B cell (primary cell): ENCODE results near the gene LZTFL1. TPM values are rescaled to one million over a fixed set of nuclear protein-coding genes. Genes with fewer than 3 reads are reported as not detected.

ENCODE experiments used
- ATAC-seq: fragments of 200-7000 bp; cut with Tn5 transposase; one replicate; pipeline ENCODE4 v1.10.0; 2021; ENCODE audit warnings: low read depth, mild to moderate bottlenecking, moderate number of reproducible peaks, moderate library complexity
- CTCF ChIA-PET: fragments of 350-600 bp; sonication (Branson Sonifier 250); formaldehyde crosslinking; loops from one replicate; lab custom pipeline; 2021; ENCODE audit warnings: antibody characterized with exemption, inconsistent platforms; lab: Charles Lee
- POLR2A ChIA-PET: fragments of 350-600 bp; sonication (Branson Sonifier 250); formaldehyde crosslinking; loops from one replicate; lab custom pipeline; 2021; ENCODE audit warnings: antibody characterized with exemption; lab: Charles Lee
- DNase-seq: peaks from one replicate; pipeline ENCODE4 v3.0.0; 2013
- H2AFZ ChIP-seq: 2 replicates; pipeline ENCODE4 v1.6.1; 2012; ENCODE audit warnings: mild to moderate bottlenecking, low read depth, low read length; ENCODE audit not compliant: insufficient read depth, poor library complexity, severe bottlenecking
- H3K27ac ChIP-seq, 2 donors: 1 replicate in 1 of 2; 2 replicates in 1 of 2; pipeline ENCODE4 v1.5.1; 2012 to 2013; ENCODE audit warnings: low read length in 2 of 2, mild to moderate bottlenecking in 2 of 2, moderate library complexity in 1 of 2
- H3K27me3 ChIP-seq, 4 experiments: fragments of 200-600 bp in 1 of 4; sonication (generic) in 1 of 4; replicated peaks in 1 of 4; 1 replicate in 2 of 4; 2 replicates in 2 of 4; pipeline versions ENCODE4 v1.6.1 to v1.7.0; 2013 to 2016; ENCODE audit warnings: low read length in 3 of 4, mild to moderate bottlenecking in 2 of 4, mixed read lengths in 1 of 4, moderate library complexity in 1 of 4; ENCODE audit not compliant: insufficient read depth in 4 of 4, control insufficient read depth in 3 of 4; ENCODE audit errors: control extremely low read depth in 1 of 4
- H3K36me3 ChIP-seq, 2 experiments: replicated peaks in 1 of 2; 1 replicate in 1 of 2; 2 replicates in 1 of 2; pipeline versions ENCODE4 v1.6.1 to v1.7.1; 2013; ENCODE audit warnings: low read length in 1 of 2; ENCODE audit not compliant: insufficient read depth in 2 of 2, control insufficient read depth in 1 of 2; ENCODE audit errors: control extremely low read depth in 1 of 2, extremely low read depth in 1 of 2
- H3K4me1 ChIP-seq, 2 donors: fragments of 200-600 bp in 1 of 2; sonication (generic) in 1 of 2; 1 replicate in 1 of 2; 2 replicates in 1 of 2; pipeline versions ENCODE4 v1.5.1 to v1.6.1; 2013 to 2017; ENCODE audit warnings: low read length in 2 of 2; ENCODE audit not compliant: control insufficient read depth in 2 of 2, insufficient read depth in 2 of 2
- H3K4me2 ChIP-seq: replicated peaks from 2 replicates; pipeline ENCODE3; 2012; ENCODE audit warnings: mild to moderate bottlenecking, low read depth, low read length; ENCODE audit not compliant: poor library complexity, severe bottlenecking
- H3K4me3 ChIP-seq, 5 experiments: fragments of 200-600 bp in 1 of 5; sonication (generic) in 1 of 5; 1 replicate in 3 of 5; 2 replicates in 2 of 5; pipeline versions ENCODE4 v1.5.1 to v1.7.0; 2011 to 2016; ENCODE audit warnings: low read length in 4 of 5, mild to moderate bottlenecking in 4 of 5, low read depth in 2 of 5, control low read depth in 1 of 5, moderate library complexity in 1 of 5; ENCODE audit not compliant: insufficient read depth in 1 of 5; ENCODE audit errors: control extremely low read depth in 1 of 5, extremely low read depth in 1 of 5
- H3K79me2 ChIP-seq: fragments of 200-600 bp; sonication (generic); one replicate; pipeline ENCODE4 v1.6.0; 2016; ENCODE audit warnings: low read length; ENCODE audit not compliant: control insufficient read depth, insufficient read depth
- H3K9ac ChIP-seq: fragments of 200-600 bp; sonication (generic); 2 replicates; pipeline ENCODE4 v1.6.1; 2017; ENCODE audit warnings: mild to moderate bottlenecking, low read length, moderate library complexity
- H3K9me3 ChIP-seq, 3 donors: one replicate each; pipeline versions ENCODE4 v1.6.1 to v1.7.1; 2013; ENCODE audit warnings: low read length in 2 of 3; ENCODE audit not compliant: control insufficient read depth in 2 of 3, insufficient read depth in 1 of 3; ENCODE audit errors: control extremely low read depth in 1 of 3
- H4K20me1 ChIP-seq: 2 replicates; pipeline ENCODE4 v1.6.0; 2012; ENCODE audit warnings: mild to moderate bottlenecking, low read length; ENCODE audit not compliant: insufficient read depth, control insufficient read depth, poor library complexity, severe bottlenecking
- H3K27ac Mint-ChIP-seq: one replicate; pipeline ENCODE4 v1.8.0; 2021; ENCODE audit warnings: mixed read lengths
- H3K27me3 Mint-ChIP-seq: one replicate; pipeline ENCODE4 v1.8.0; 2021; ENCODE audit warnings: mixed read lengths
- H3K4me1 Mint-ChIP-seq: one replicate; pipeline ENCODE4 v1.8.0; 2021; ENCODE audit warnings: mixed read lengths
- H3K4me3 Mint-ChIP-seq: one replicate; pipeline ENCODE4 v1.8.0; 2021; ENCODE audit warnings: mixed read lengths
- H3K9me3 Mint-ChIP-seq: one replicate; pipeline ENCODE4 v1.8.0; 2022; ENCODE audit warnings: mixed read lengths; ENCODE audit not compliant: insufficient read depth
- CTCF ChIP-seq: fragments of 200-600 bp; IDR thresholded peaks from one replicate; pipeline ENCODE4 v1.8.0; 2022; ENCODE audit warnings: antibody characterized with exemption, mild to moderate bottlenecking
- EZH2 ChIP-seq: IDR thresholded peaks from 2 replicates; pipeline ENCODE4 v1.6.1; 2012; ENCODE audit warnings: borderline replicate concordance, low read depth, mild to moderate bottlenecking, moderate library complexity, low read length; ENCODE audit not compliant: insufficient read depth, poor library complexity, severe bottlenecking
- WGBS: methylation state at CpG from one replicate; pipeline ENCODE4 v1.1.5; 2013; ENCODE audit warnings: missing lambda C conversion rate; ENCODE audit not compliant: insufficient coverage; 5-methylcytosine and 5-hydroxymethylcytosine counted together
- intact Hi-C: fragments of 100-400 bp; cut with micrococcal nuclease; formaldehyde crosslinking; loops from one replicate; pipeline ENCODE4 v1.10.0; 2022
- polyA plus RNA-seq: library from polyadenylated mRNA; depleted of rRNA; stranded (reverse); fragments of >200 nt; gene quantifications from 2 replicates; pipeline ENCODE4 v1.2.3, GENCODE V29; 2012
- total RNA-seq, 2 donors: library from RNA; stranded (reverse); fragments of 120-200 nt in 1 of 2; gene quantifications; 1 replicate in 1 of 2; 2 replicates in 1 of 2; pipeline versions ENCODE4 v1.2.3 to v1.2.4, GENCODE V29; 2013 to 2022

The LZTFL1 gene
- total and polyA plus RNA-seq, 2 donors (not counting 1 experiment from before 2014, with no cell fraction given) = 16.5 to 17.8 TPM

GRCh38 chr3:45826908-45827307 is 15.0 kb downstream of the LZTFL1 start:
- no peaks in the 10 kb centered on the region for H3K79me2 ChIP-seq
- no peaks in the 10 kb centered on the region for H3K4me1 ChIP-seq
- POLR2A ChIA-PET = no interaction called here
- no peaks in the 10 kb centered on the region for H4K20me1 ChIP-seq
- H3K36me3 ChIP-seq = peaks cover 7 to 58% of the 10 kb centered on the region in 2 experiments
- no peak overlapping the region for H3K27ac Mint-ChIP-seq
- CTCF ChIA-PET = interaction anchor here (0.6 kb wide), 1 partner anchor 15 kb away, joined by 3 read pairs; no protein-coding TSS in a partner anchor
- H3K4me3 Mint-ChIP-seq = no peak overlapping the region
- DNase-seq (no peak), ATAC-seq (no peak)
- no peaks in the 10 kb centered on the region for H3K9me3 Mint-ChIP-seq
- no peak overlapping the region for H3K27ac ChIP-seq
- H3K27me3 ChIP-seq = no peaks in the 10 kb centered on the region
- TF ChIP-seq CTCF (no peak), EZH2 (no peak)
- no peak overlapping the region for H3K9ac ChIP-seq
- no peaks in the 10 kb centered on the region for H3K4me1 Mint-ChIP-seq
- no peaks in the 10 kb centered on the region for H3K27me3 Mint-ChIP-seq
- no peaks in the 10 kb centered on the region for H3K9me3 ChIP-seq
- WGBS = 100% methylated on average over 2 of the region's 3 CpGs
- no peak overlapping the region for H3K4me3 ChIP-seq
- intact Hi-C loops = no loop called here
- no peak overlapping the region for H2AFZ ChIP-seq
- no peak overlapping the region for H3K4me2 ChIP-seq

GRCh38 chr3:45826321-45826720 is 15.6 kb downstream of the LZTFL1 start:
- no peaks in the 10 kb centered on the region for H3K27me3 Mint-ChIP-seq
- POLR2A ChIA-PET = no interaction called here
- intact Hi-C loops = no loop called here
- no peak for TF ChIP-seq EZH2
- TF ChIP-seq CTCF = no peak
- no peaks in the 10 kb centered on the region for H3K9me3 ChIP-seq
- H3K79me2 ChIP-seq = no peaks in the 10 kb centered on the region
- no peaks in the 10 kb centered on the region for H3K27me3 ChIP-seq
- no CpG with 5 or more reads among the region's 2 CpGs for WGBS
- H2AFZ ChIP-seq = no peak overlapping the region
- no peak overlapping the region for H3K27ac Mint-ChIP-seq
- H3K9me3 Mint-ChIP-seq = no peaks in the 10 kb centered on the region
- H3K4me1 ChIP-seq = no peaks in the 10 kb centered on the region
- no peaks in the 10 kb centered on the region for H3K4me1 Mint-ChIP-seq
- H4K20me1 ChIP-seq = no peaks in the 10 kb centered on the region
- no peak overlapping the region for H3K4me3 Mint-ChIP-seq
- H3K36me3 ChIP-seq = peaks cover 4 to 56% of the 10 kb centered on the region in 2 experiments
- CTCF ChIA-PET = interaction anchor here (0.6 kb wide), 2 partner anchors 15 to 315 kb away, joined by 3 to 5 read pairs; no protein-coding TSS in a partner anchor
- no peak overlapping the region for H3K27ac ChIP-seq
- H3K4me3 ChIP-seq = no peak overlapping the region
- H3K9ac ChIP-seq = no peak overlapping the region
- H3K4me2 ChIP-seq = no peak overlapping the region
- ATAC-seq = no peak
- no peak for DNase-seq
